ENCODE data around the gene GSX1.

GRCh38 chr13:27842571-27842970 is 50.3 kb downstream of the GSX1 start:
- TF ChIP-seq, protein P1, sequence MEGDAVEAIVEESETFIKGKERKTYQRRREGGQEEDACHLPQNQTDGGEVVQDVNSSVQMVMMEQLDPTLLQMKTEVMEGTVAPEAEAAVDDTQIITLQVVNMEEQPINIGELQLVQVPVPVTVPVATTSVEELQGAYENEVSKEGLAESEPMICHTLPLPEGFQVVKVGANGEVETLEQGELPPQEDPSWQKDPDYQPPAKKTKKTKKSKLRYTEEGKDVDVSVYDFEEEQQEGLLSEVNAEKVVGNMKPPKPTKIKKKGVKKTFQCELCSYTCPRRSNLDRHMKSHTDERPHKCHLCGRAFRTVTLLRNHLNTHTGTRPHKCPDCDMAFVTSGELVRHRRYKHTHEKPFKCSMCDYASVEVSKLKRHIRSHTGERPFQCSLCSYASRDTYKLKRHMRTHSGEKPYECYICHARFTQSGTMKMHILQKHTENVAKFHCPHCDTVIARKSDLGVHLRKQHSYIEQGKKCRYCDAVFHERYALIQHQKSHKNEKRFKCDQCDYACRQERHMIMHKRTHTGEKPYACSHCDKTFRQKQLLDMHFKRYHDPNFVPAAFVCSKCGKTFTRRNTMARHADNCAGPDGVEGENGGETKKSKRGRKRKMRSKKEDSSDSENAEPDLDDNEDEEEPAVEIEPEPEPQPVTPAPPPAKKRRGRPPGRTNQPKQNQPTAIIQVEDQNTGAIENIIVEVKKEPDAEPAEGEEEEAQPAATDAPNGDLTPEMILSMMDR (IDR thresholded peaks at IDR 0.05), result no peak
- TF ChIP-seq POLR2A (IDR thresholded peaks at IDR 0.05; ENCODE audit: low read depth), result no peak

Data from esophagus muscularis mucosa (tissue), 3 donors.